KMS-11 (cell line): ENCODE results near the gene SLC28A2.
"Not testable (repeated sequence)": the region's sequence is repeated elsewhere in the genome, so short reads cannot be mapped to it uniquely, and the experiment has no call there.

Experiments
- H2AFZ ChIP-seq: fragments of 200-600 bp; sonication (generic); 2 replicates; pipeline ENCODE4 v1.6.1; 2016; ENCODE audit warnings: antibody characterized with exemption, mixed run types, low read depth
- H3K27ac ChIP-seq: fragments of 200-600 bp; sonication (generic); 2 replicates; pipeline ENCODE4 v1.6.1; 2016; ENCODE audit warnings: mild to moderate bottlenecking, mixed run types
- H3K27me3 ChIP-seq: fragments of 200-600 bp; sonication (generic); 2 replicates; pipeline ENCODE4 v1.6.1; 2017; ENCODE audit warnings: mild to moderate bottlenecking, low read depth, mixed run types, moderate library complexity; ENCODE audit not compliant: insufficient read depth
- H3K36me3 ChIP-seq: fragments of 200-600 bp; sonication (generic); 2 replicates; pipeline ENCODE4 v1.6.1; 2017; ENCODE audit warnings: mild to moderate bottlenecking, mixed run types; ENCODE audit not compliant: insufficient read depth
- H3K4me1 ChIP-seq: fragments of 200-600 bp; sonication (generic); 2 replicates; pipeline ENCODE4 v1.6.1; 2016; ENCODE audit warnings: mild to moderate bottlenecking, low read depth, mixed run types; ENCODE audit not compliant: poor library complexity, severe bottlenecking
- H3K4me2 ChIP-seq: fragments of 200-600 bp; sonication (generic); 2 replicates; pipeline ENCODE4 v1.7.0; 2016; ENCODE audit warnings: mild to moderate bottlenecking, mixed run types
- H3K4me3 ChIP-seq: fragments of 200-600 bp; sonication (generic); IDR thresholded peaks from 2 replicates; pipeline ENCODE4 v1.6.1; 2017; ENCODE audit warnings: low read depth, low read length, mixed read lengths; ENCODE audit not compliant: insufficient read depth
- H3K79me2 ChIP-seq: fragments of 200-600 bp; sonication (generic); 2 replicates; pipeline ENCODE4 v1.6.1; 2016; ENCODE audit warnings: low read depth, mixed run types; ENCODE audit not compliant: insufficient read depth
- H3K9ac ChIP-seq: fragments of 200-600 bp; sonication (generic); 2 replicates; pipeline ENCODE4 v1.6.1; 2016; ENCODE audit warnings: mild to moderate bottlenecking, mixed run types
- H4K20me1 ChIP-seq: fragments of 200-600 bp; sonication (generic); 2 replicates; pipeline ENCODE4 v1.6.1; 2016; ENCODE audit warnings: mild to moderate bottlenecking, mixed run types; ENCODE audit not compliant: insufficient read depth
- TF ChIP-seq, protein P1 (sequence below): fragments of 200-600 bp; sonication (generic); conservative IDR thresholded peaks from 2 replicates; pipeline ENCODE4 v1.6.1; 2017; ENCODE audit warnings: low read depth, mild to moderate bottlenecking, antibody characterized with exemption, low read length, moderate library complexity, mixed read lengths

SLC28A2 gene

DNA sequence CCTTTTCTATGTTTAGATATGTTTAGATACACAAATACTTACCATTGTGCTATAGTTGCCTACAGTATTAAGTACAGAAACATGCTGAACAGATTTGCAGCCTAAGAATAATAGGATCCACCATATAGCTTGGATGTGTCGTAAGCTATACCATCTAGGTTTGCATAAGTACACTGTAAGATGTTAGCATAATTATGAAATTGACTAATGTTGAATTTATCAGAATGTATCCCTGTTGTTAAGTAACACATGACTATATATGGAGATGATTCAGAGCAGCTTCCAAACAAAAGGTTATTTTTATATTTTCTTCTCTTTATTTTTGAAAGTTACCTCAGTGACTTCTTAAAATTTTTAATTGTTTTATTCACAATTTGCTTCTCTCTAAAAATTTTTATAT lies 2.4 kb downstream of the SLC28A2 start:
- H3K27me3 ChIP-seq: no peaks in the 10 kb centered on the region
- H2AFZ ChIP-seq: no peak overlapping the region
- no peak overlapping the region for H3K4me3 ChIP-seq
- H3K36me3 ChIP-seq: no peaks in the 10 kb centered on the region
- no peak overlapping the region for H3K9ac ChIP-seq
- no peak overlapping the region for H3K4me2 ChIP-seq
- H3K4me1 ChIP-seq: no peaks in the 10 kb centered on the region
- H3K79me2 ChIP-seq: no peaks in the 10 kb centered on the region
- H4K20me1 ChIP-seq: no peaks in the 10 kb centered on the region
- no peak overlapping the region for H3K27ac ChIP-seq
- TF ChIP-seq, protein P1, sequence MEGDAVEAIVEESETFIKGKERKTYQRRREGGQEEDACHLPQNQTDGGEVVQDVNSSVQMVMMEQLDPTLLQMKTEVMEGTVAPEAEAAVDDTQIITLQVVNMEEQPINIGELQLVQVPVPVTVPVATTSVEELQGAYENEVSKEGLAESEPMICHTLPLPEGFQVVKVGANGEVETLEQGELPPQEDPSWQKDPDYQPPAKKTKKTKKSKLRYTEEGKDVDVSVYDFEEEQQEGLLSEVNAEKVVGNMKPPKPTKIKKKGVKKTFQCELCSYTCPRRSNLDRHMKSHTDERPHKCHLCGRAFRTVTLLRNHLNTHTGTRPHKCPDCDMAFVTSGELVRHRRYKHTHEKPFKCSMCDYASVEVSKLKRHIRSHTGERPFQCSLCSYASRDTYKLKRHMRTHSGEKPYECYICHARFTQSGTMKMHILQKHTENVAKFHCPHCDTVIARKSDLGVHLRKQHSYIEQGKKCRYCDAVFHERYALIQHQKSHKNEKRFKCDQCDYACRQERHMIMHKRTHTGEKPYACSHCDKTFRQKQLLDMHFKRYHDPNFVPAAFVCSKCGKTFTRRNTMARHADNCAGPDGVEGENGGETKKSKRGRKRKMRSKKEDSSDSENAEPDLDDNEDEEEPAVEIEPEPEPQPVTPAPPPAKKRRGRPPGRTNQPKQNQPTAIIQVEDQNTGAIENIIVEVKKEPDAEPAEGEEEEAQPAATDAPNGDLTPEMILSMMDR: no peak

DNA sequence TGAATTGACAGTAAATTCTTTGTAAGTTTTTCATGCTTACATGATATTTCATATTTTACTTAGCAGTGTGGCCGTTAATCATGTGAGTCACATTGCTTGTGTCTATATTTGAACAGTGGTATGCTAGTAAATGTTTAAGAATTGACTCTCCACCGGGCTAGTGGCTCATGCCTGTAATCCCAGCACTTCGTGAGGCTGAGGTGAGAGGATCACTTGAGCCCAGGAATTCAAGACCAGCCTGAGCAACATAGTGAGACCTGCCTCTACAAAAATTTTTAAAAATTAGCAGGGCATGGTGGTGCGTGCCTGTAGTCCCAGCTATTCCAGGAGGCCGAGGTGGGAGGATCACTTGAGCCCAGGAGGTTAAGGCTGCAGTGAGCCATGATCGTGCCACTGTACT lies 2.8 kb downstream of the SLC28A2 start:
- not testable (repeated sequence) for H3K9ac ChIP-seq, H3K36me3 ChIP-seq, H2AFZ ChIP-seq, H4K20me1 ChIP-seq, H3K4me3 ChIP-seq, H3K4me1 ChIP-seq, H3K4me2 ChIP-seq, H3K79me2 ChIP-seq, H3K27ac ChIP-seq, H3K27me3 ChIP-seq

DNA sequence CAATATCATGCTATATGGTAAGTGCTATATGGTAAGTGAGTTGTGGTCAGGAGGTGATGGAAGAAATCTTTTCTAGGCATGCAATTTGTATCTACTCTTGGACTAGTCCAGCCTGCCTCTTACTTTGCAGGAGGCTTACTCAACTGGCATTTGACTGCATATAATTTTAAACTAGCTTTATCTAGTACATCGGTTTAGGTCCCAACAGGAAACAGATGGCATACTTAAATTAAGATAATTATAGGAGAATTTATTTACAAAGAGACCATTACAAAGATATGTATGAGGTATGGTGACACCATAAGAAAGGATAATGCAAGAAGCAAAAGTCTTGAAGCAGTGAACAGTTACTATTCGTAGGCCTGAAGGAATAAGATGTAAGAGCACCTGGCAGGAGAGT lies 7.8 kb downstream of the SLC28A2 start:
- Histone ChIP-seq H3K27ac (no peak overlapping the region), H2AFZ (no peak overlapping the region), H3K9ac (no peak overlapping the region), H3K27me3 (no peaks in the 10 kb centered on the region), H3K4me3 (no peak overlapping the region), H3K4me2 (no peak overlapping the region), H3K4me1 (no peaks in the 10 kb centered on the region), H3K36me3 (no peaks in the 10 kb centered on the region), H4K20me1 (no peaks in the 10 kb centered on the region), H3K79me2 (no peaks in the 10 kb centered on the region)
- TF ChIP-seq, protein P1: no peak

DNA sequence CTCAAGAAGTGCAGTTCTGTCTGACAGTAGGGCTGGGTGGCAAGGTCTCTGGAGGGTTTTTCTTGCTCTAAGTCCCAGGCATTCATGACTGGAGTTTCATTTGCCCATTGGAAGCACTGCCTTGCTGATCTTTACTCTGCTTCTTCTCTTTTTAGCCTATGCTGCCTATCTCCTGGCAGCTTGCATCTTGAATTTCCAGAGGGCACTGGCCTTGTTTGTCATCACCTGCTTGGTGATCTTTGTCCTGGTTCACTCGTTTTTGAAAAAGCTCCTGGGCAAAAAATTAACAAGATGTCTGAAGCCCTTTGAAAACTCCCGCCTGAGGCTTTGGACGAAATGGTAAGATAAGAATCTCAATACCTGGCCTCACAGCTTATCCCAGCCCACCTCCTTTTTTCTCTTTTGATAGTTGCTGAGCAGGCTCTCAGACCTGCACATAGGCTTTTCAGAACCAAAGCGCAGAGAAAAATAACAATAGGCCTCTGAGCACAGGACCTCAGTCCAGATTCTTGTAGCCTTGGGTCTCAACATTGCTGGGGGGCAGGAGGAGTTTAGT lies 10.9 kb downstream of the SLC28A2 start:
- Histone ChIP-seq H3K36me3 (no peaks in the 10 kb centered on the region), H4K20me1 (no peaks in the 10 kb centered on the region), H2AFZ (no peak overlapping the region), H3K27me3 (no peaks in the 10 kb centered on the region), H3K79me2 (no peaks in the 10 kb centered on the region), H3K9ac (no peak overlapping the region), H3K4me3 (no peak overlapping the region), H3K4me1 (no peaks in the 10 kb centered on the region), H3K27ac (no peak overlapping the region), H3K4me2 (no peak overlapping the region)
- TF ChIP-seq, protein P1: no peak

DNA sequence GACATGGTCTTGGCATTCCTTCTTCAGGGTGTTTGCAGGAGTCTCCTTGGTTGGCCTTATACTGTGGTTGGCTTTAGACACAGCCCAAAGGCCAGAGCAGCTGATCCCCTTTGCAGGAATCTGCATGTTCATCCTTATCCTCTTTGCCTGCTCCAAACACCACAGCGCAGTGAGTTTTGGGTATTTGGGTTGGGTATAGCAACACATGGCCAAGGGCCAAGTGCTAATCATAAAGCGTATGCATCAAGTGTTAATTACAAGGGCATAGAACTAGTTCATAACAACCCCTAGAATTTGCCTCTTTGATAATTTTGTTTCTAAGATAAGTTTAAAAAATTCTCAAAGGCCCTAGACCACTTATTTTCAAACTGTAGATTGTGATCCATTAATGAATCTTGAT lies 11.8 kb downstream of the SLC28A2 start:
- no peaks in the 10 kb centered on the region for H3K36me3 ChIP-seq
- TF ChIP-seq, protein P1: no peak
- H4K20me1 ChIP-seq: no peaks in the 10 kb centered on the region
- H3K79me2 ChIP-seq: no peaks in the 10 kb centered on the region
- no peak overlapping the region for H2AFZ ChIP-seq
- H3K4me2 ChIP-seq: no peak overlapping the region
- H3K27ac ChIP-seq: no peak overlapping the region
- no peaks in the 10 kb centered on the region for H3K27me3 ChIP-seq
- no peak overlapping the region for H3K4me3 ChIP-seq
- no peak overlapping the region for H3K9ac ChIP-seq
- no peaks in the 10 kb centered on the region for H3K4me1 ChIP-seq
